Measurements from ENCODE around the gene GJD3.

The GJD3 gene

DNA sequence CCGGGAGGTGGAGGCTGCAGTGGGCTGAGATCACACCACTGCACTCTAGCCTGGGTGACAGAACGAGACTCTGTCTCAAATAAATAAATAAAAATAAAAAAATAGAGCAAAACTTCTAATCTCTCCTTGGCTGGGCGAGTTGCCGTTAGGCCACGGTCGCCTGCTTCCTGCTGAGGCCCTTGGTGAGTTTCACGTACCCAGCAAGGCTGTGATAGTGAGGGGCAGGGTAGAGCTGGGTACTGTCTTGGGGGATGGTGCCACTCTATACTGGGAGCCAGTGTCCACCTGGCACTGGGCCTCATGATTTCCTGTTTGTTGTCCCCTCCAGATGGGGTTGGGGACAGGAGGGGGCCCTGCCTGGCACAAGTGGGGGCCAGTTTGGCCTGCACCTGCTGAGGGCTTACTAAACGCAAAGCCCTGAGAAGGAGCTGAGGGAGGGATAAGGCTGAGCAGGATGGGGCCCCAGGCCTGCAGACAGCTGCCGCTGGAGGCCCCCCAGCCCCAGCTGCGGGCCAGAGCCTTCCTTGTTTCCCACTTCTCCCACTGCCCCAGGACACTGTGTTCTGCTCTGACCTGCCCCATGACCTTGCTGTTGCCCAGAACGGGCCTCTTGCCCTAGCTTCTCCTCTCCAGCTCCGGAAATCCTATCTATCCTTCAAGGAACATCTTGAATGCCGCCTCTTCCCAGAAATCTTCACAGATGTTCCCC is 25.4 kb downstream of the GJD3 start:
- DNase-seq: no peak

DNA sequence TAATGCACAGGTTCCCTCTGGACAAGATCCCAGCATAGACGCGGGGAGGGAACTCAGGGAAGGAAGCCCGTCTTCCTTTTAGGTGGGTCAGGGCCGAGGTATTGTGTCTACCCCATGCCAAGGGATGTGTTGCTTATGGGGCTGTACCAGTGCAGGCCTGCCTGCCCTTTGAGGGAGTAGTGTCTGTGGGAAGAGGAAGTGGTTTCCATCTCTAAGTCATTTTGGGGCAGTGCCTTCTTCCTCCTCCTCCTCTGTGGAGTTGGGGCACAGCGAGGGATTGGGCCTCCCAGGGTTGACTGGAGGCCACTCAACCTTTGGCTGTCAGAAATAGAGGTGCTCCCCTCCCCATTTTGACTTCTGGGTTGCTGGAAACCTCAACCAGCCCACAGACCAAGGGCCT is 26.5 kb downstream of the GJD3 start:
- no peak for DNase-seq

DNA sequence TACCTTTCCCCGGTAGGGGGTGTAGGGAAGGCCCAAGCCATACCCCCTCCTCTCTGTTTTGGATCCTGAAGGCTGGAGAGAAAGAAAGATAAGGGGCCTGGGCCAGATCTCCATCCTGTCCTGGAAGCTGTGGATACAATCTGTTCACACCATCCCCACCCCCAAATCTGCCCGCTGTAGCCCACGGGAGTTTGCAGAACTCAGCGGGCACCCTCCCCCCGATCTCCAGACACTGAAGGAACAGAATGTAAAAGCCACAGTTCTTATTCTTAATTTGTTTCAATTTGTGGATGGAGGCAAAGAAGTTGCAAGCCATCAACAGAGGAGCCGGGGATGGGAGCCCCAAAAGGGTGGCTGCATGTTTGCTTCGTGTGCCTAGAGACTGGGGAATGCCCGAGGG is 27.2 kb downstream of the GJD3 start:
- DNase-seq: no peak

DNA sequence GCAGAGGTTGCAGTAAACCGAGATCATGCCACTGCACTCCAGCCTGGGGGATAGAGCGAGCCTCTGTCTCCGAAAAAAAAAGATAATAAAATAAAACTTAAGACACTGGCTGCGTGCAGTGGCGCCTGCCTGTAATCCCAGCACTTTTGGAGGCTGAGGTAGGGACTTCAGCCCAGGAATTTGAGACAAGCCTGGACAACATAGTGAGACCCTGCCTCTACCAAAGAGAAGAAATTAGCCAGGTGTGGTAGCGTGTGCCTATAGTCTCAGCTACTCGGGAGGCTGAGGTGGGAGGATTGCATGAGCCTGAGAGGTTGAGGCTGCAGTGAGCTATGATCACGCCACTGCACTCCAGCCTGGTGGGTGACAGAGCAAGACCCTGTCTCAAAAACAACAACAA is 28.9 kb downstream of the GJD3 start:
- no peak for DNase-seq

DNA sequence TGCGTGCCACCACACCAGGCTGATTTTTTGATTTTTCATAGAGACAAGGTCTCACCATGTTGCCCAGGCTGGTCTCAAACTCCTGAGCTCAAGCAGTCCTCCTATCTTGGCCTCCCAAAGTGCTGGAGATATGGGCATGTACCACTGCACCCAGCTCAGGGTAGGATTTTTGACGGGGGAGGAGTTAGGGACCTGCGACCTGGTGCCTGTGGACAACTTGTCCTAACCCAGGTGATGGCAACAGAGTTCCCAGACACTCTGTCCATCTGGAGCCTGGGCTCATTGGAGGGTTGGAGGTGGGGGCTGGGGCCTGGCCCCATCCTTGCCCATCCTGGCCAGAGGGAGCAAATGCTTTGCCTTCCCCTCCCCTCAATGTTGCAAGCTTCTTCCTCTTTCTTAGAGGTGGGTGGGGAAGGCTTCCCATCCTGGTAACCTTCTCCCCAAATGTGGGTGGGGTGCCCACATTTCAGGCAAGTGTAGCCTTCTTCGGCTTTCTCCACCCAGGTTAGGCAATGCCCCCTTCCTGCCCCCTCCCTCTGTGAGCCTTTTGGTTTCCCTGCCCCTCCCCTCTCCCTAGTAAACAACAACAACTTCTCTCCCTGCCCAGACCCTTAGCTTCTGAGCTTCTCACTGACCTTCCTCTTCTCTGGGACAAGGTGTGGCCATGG is 30.6 kb downstream of the GJD3 start:
- no peak for DNase-seq

DNA sequence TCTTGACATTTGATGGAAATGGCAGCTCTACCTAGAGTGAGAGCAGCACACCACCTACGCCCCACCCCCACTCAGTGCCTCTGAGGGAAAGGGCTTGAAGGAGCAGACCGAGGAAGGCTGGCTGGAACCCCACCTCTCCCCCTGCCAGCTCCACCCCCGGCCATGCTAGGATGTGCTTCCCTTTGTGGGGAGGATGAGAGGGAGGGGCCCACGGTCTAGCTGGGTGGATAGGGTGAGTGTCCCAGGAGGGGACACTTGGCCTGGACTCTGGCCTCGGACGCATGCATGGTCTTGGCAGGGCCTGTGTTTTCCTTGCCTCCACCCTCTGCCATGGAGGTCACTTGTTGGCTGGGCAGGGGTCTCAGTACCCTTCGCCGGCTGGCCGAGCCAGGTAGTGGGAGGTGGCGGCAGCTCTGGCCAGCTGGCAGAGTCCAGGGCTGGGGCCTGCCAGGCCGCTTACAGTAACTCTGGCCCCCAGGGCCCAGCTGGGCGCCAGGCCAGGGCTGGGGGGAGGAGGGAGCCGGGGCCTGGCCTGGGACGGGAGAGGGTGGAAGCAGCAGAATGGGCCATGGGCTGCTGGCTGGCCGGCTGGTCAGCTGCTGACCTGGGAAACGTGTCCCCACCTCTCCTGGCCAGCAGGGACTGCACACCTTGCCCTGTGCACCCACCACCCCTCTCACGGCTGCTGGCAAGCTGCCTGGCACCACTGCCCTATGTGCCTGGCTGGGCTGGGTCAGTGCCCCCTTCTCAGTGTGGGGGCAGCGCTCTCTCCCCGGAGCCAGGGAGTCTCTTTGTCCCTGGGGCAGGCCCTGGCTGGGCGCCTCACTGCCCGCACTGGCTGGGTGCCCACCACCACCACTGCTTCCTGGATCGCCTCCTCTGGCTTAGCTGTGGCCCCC is 32.5 kb downstream of the GJD3 start:
- DNase-seq: no peak

DNA sequence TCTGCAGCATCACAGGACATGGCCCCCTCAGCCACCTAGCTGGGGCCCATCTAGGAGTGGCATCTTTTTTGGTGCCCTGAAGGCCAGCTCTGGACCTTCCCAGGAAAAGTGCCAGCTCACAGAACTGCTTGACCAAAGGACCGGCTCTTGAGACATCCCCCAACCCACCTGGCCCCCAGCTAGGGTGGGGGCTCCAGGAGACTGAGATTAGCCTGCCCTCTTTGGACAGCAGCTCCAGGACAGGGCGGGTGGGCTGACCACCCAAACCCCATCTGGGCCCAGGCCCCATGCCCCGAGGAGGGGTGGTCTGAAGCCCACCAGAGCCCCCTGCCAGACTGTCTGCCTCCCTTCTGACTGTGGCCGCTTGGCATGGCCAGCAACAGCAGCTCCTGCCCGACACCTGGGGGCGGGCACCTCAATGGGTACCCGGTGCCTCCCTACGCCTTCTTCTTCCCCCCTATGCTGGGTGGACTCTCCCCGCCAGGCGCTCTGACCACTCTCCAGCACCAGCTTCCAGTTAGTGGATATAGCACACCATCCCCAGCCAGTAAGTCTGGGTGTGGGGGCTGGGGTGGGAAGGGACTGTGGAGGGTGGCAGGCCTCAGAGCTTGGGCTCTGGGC is 33.6 kb downstream of the GJD3 start:
- DNase-seq: no peak

DNA sequence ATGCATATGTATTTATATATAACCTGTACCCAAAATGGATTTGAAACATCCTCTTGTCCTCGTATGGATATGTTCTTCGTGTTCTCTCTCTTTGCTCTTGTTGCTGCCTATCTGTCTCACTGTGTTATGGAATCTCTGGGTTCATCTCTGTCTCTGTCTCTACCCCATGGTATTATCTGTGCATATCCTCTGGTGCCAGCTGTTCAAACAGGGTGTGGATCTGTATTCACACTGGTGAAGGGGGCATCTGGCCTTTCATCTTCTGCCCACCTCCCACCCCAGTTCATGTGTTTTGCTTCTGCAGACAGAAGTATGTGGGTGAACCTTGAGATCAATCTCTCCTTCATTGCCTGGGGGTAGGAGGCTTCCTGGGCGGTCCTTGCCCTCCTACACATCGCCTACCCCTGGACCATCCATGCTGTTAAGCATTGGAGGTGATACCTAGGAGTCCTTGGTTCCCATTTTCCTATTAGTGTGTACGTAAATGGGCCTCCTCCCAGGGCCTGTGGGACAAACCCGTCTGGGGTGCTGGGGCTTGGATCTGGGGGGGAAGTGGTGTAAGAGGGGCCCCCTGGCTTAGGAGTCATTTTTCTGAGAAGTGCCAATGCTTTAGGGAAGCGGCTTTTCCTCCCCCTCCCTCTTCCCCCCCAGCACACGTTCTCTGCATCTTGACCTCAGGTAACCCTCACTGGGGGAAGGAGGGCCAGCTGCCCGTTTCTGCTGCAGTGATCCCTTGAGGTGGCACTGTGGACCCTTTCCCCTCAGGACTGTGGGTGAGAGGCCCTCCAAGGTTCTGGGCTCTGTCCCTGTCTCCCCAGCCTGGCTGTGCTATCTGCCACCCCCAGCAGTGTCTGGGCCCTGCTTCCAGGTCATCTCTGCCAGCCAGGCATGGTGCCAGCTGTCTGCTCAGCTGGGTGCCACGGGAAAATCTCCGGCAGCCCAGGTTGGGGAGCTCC is 34.4 kb downstream of the GJD3 start:
- DNase-seq: no peak

DNA sequence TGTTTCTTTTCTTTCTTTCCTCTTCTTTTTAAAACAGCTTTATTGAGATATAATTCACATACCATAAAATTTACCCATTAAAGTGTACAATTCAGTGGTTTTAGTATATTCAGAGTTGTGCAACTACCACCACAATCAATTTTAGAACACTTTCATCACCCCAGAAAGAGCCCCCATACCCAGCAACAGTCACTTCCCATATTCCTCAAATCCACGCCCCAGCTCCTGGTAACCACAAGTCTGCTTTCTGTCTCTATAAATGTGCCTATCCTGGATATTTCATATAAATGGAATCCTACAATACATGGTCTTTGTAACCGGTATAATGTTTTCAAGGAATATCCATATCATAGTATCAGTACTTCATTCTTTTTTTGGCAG is 36.2 kb downstream of the GJD3 start:
- no peak for DNase-seq

DNA sequence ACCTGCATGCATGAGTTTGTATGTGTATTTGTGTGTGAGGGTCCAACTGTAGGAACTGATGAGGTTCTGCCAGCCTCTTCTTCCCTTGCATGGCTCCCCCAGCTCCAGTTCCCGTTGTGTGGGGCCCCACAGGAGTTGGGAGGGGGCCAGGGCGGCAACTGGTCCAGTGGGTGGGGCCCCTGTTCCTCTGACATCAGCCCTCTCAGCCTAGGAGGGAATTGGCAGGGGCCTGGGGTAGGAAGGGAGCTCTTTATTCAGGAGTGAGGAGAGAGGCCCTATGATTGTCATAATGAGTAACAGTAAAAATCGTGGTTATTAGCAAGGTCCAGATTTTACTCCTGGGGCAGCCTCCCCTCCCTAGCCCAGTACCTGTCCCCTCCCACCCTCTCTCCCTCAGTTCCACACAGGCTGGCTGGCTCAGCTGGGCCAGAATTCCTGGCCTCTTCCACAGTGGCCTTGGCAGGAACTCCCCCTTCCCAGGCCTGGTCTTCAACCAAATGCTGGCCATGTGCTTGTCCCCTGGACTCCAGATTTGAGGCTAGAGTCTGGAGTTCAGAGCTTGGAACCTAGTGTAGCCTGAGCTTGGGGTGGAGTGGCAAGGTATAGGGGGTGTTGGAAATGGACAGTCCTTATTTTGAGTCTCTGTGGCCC is 36.7 kb downstream of the GJD3 start:
- DNase-seq: no peak

DNA sequence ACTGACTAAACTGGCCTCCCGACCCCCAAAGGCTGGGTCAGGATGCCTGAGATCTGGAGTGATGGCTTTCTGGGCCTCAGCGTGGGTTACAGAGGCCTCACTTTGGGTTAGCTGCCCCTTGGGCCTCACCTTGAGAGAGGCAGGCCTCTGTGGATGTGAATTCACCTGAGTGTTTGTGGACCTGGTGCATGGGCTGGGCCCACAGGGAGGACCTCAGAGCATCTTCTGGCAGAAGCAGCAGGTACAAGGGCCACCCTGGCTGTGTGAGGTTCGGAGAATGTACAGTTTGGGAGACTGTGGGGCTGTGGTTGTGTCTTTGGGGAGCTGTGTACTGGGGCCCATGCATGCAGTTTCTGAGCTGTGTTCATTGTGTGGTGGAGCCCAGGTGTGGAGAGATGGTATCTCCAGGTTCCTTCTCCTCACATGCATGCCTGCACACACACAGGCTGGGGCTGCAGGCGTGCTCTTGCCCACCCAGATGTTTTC is 37.2 kb downstream of the GJD3 start:
- no peak for DNase-seq

DNA sequence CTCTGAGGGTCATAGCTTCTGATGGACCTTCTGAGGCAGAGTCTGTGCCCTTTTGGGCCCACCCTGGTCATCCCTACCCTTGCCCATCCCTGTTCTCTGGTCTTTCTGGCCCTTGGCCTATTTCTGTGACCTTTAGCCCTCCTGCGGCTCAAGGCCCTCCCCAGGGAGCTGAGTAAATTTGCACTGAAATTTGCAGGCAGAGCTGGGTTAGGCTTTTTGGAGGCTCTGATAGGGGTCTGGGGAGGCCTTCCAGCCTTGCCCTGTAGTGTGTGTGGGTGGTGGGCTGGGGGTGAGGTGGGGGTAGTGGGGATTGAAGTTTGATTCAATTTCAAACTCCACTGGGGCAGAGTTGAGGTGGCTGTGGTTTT is 37.7 kb downstream of the GJD3 start:
- DNase-seq: no peak

DNA sequence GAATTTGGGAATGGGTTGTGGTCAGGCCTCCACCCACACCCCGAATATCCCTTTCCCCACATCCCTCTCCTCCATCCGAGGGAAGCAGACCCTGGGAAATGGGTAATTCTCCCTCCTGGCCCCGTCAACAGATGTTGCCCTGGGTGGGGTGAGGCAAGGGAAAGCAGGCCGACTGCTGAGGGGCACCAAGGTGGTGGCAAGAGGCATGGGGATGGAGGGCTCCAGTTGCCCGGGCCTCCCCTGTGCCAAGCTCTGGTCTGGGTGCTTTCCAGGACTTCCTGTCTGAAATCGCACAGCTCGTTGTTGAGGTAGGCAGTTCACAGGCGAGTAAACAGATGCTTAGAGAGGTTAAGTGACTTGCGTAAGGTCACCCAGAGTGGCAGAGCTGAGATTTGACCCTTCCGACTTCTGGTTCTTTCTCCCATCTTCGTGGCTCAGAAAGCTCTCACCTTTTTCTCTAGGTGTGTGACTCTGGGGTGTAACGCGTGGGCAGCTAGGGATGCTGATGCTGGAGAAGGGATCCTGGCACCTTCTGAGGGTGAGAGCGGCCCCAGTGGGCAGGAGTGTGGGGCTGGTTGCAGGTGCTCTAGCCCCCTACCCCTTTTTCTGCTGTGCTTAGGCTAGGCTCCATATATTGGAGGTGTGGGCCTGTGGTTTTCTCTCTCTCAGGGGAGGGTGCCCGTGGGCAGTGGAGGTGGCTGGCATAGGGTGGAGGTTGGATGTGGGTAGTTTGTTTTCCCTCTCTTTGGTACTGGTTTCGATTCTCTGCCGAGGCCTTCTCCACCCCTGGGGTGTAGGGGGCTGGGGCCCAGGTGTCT is 38.3 kb downstream of the GJD3 start:
- peak; percentile 54 for DNase-seq

DNA sequence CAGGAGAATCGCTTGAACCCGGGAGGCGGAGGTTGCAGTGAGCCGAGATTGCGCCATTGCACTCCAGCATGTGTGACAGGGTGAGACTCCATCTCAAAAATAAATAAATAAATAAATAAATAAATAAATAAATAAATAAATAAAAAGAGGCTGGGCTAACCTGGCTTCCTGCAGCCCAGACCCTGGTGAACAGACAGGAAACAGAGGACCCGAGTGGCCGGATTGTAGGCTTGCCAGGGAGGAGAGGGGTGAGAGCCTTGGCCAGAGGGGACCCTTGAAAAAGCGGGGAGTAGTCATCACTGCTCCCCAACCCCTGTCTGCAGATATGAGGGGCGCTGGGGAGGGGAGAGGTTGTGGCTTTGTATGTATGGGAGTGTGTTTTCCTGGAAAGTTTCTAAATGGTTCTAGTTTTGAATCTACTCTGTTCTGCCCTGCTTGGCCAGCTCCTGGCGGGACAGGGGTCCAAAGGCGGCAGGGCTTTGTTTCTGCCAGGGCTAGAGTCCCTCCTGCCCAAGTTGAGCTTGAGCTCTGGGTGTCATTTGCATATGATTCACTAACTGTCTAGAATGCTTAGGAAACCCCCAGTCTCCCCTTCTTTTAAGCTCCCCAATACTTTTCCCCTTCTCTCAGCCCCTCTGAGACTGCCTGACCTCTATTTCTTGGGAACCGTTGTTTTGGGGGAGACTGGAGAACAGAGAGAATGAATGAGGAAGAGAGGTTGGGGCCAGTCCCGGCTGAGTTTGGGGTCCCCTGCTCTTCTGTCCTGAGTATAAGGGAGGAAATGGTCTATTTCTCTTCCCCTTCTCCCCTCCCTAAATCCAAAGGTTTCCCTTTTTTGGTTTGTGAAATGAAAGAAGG is 39.2 kb downstream of the GJD3 start:
- DNase-seq: no peak

DNA sequence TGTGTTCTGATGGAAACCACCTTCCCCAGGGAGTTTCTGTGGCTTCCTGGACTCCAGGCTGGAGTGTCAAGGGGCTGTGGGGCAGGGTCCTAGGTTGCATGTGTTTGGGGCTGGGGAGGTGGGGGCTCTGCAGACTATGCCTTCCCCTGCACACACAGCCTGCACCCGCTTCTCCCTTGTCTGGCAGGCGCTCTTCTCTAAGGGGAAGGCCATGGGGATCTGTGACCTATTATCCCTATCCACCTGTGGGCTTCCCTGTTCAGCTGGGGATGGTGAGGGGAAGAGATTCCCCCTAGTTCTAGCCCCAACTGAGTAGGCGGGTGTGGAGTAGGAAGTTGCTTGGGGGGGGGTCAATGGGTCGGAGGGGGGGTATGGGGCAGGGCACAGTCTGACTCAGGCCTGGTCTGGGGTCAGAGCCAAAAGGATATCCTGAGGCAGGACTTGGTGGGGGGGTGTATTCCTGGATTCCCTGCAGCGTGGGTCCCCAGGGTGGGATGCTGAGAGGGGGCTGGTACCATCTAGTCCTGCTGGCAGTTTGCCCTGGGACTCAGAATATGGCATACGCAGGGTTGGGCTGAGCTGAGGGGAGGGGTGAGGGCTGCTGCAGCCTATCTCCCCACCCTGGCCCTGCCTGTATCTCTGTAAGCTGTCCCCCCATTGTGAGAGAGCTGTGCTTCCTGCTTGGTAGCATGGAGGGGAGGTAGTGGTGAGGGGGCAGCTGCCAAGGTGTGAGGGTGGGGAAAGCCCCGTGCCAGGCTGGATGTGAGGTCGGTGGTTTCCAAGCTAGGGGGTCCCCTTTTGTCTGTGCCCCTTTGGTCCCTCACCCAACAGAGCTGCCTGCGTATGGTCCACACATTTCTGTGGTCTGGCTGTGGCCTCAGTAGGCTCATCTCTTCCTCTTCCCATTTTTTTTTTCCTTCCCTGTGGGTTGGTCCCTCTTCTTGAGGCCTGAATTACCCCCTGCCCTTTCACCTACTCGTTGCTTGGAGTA is 40.9 kb downstream of the GJD3 start:
- peak; percentile 64 for DNase-seq

DNA sequence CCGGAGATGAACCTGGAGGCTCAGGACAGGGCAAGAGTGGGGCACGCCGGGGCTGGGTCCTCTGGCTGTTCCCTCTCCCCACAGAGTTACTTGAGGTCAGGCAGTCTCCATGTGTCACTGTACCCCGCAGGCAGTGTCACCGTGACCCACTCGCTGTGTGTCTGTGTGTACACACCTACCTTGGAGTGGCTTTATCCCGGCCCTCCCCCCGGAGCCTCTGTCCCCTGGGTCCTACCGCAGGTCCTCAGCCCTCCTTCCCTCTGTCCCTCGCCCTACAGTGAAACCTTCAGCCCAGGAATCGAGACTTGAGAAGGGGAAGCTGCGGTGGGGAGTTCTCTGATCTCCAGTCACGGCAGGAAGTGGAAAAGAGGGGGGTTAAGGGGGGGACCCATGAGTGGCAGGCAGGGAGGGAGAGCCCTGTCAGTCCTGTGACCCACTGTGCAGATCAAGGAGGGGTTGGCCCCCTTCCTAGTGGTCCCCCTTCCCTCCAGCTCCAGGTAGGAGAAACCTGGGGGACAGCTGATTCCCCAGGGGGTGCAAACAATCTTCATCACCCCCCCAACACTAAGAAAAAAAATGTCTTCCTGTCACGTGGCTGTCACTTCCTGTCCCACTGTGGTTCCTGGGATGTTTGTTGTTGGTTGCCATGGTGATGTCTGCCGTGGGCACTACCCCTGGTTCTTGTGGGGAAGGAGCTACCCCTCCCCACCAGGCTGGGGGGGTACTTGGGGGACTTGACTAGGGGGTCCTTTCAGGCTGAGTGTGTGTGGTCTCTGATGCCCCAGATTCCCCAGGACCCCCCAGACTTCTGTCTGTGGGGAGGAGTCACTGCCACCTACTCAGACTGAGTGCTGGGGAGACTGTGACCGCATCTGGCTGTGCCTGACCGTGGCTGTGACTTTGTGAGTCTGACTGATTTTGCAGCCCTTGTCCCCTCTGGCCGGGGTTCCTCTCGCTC is 41.9 kb downstream of the GJD3 start:
- peak; percentile 84 for DNase-seq

DNA sequence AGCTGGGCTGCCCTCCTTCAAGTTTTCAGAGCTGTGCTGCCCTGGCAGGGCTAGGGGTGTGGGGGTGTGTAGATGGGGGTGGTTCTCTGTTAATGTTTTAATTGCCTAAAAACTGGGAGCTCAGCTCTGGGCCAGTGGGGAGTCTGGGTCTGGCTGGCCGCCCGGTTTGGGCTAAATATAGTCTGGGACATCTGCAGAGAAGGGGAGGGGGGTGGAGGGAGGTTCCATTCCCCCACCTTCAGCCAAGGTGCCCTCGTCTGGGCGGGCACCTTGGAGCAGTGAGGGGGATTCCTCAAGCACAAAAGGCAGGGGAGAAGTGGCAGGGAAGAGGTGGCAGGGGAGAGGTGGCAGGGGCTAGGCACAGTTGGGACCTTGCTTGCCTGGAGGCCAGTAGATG is 42.6 kb downstream of the GJD3 start:
- DNase-seq: no peak

Data from stimulated activated CD4-positive, alpha-beta T cell treated with anti-CD3 and anti-CD28 coated beads, Interleukin-4, amount 100 ng/mL, for 24 hours (primary cell).